ENCODE results near the gene JSRP1. TPM values are rescaled to one million over a fixed set of nuclear protein-coding genes. Genes with fewer than 3 reads are reported as not detected.

Gene JSRP1
- total and polyA plus RNA-seq, 2 of the 8 experiments (the other 6 are each of a cell fraction or from before 2014, with no cell fraction given): 0.24 to 0.56 TPM

DNA sequence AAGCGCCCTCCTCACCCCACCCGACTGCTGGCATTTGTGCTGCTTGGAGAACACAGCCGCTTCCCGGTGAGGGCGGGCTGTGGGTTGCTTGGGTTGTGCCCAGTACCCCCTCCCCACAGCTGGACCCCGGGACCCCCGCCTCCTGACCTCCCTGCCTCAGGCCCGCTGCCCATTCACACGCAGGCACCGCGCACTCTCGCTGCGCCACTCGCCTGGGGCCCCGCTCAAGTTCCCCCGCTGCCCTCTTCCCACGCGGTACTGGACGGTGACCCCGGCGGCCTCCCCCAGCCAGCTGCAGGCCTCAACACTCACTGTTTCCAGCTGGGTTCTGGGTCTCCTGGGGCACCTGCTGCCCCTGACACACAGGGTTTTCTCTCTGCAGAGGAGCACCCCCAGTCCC lies 36.5 kb downstream of the JSRP1 start:
- ChIA-PET POLR2A (ENCODE audit: partially characterized antibody) (interaction anchor here (5.6 kb wide), 1 partner anchor 11 kb away, joined by 34 read pairs; no protein-coding TSS in a partner anchor), CTCF (ENCODE audit: partially characterized antibody) (interaction anchor here (1.1 to 2.6 kb wide), 5 partner anchors 8 to 64 kb away, joined by 3 to 9 read pairs (median 4); no protein-coding TSS in a partner anchor)
- Histone ChIP-seq H3K27ac (ENCODE audit: low read depth, low read length) (no peak overlapping the region; the same call in 1 of the 2 replicates), H3K4me3 (ENCODE audit: extremely low read depth in 1 of 4, insufficient read depth in 2 of 4, low read depth in 3 of 4, low read length in 4 of 4) (no peak overlapping the region), H3K4me1 (replicated peaks in 1 of 4; ENCODE audit: control insufficient read depth in 3 of 4, insufficient read depth in 4 of 4, low read length in 3 of 4) (no peaks in the 10 kb centered on the region), H3K56ac (replicated peaks; ENCODE audit: insufficient read length, low read depth, low read length) (no peak overlapping the region), H4K91ac (replicated peaks; ENCODE audit: insufficient read length, low read length) (no peak overlapping the region), H2BK120ac (replicated peaks; ENCODE audit: low read depth, low read length) (no peak overlapping the region), H3K79me1 (ENCODE audit: low read depth, low read length) (no peaks in the 10 kb centered on the region), H2BK20ac (ENCODE audit: low read length) (no peak overlapping the region), H4K8ac (ENCODE audit: extremely low read depth, insufficient read depth, low read length) (no peak overlapping the region), H3K18ac (ENCODE audit: extremely low read depth, low read length) (no peak overlapping the region), H3K9me3 (ENCODE audit: insufficient read depth in 2 of 2, low read depth in 1 of 2, low read length in 1 of 2) (no peaks in the 10 kb centered on the region), H3K4ac (replicated peaks; ENCODE audit: insufficient read length, low read depth, low read length) (no peak overlapping the region), H2BK15ac (ENCODE audit: low read length) (no peak overlapping the region), H2BK5ac (ENCODE audit: low read depth, low read length) (peak overlapping the region; percentile 52; the same call in 1 of the 2 replicates), H3K4me2 (ENCODE audit: insufficient read depth in 1 of 2, low read depth in 2 of 2, low read length in 2 of 2) (no peak overlapping the region), H2BK12ac (ENCODE audit: low read depth, low read length) (no peak overlapping the region), H3K79me2 (ENCODE audit: control insufficient read depth in 1 of 2, insufficient read depth in 2 of 2, low read length in 2 of 2) (no peaks in the 10 kb centered on the region), H3K27me3 (replicated peaks in 1 of 4; ENCODE audit: control insufficient read depth in 3 of 4, extremely low read depth in 1 of 4, insufficient read depth in 3 of 4, low read length in 3 of 4) (no peaks in the 10 kb centered on the region), H3K14ac (ENCODE audit: insufficient read length) (no peak overlapping the region), H4K20me1 (replicated peaks in 1 of 2; ENCODE audit: control insufficient read depth in 1 of 2, insufficient read depth in 2 of 2, low read length in 2 of 2) (peaks cover 0 to 9% of the 10 kb centered on the region in 2 experiments), H3K23ac (ENCODE audit: insufficient read length) (no peak overlapping the region), H2AFZ (ENCODE audit: low read length) (no peak overlapping the region), H3K9ac (replicated peaks in 1 of 4; ENCODE audit: extremely low read depth in 1 of 4, low read depth in 3 of 4, low read length in 3 of 4) (no peak overlapping the region), H2AK5ac (ENCODE audit: low read depth, low read length) (no peak overlapping the region), H3K23me2 (ENCODE audit: low read depth, low read length) (no peaks in the 10 kb centered on the region), H3K36me3 (ENCODE audit: control insufficient read depth in 2 of 4, insufficient read depth in 4 of 4, low read length in 3 of 4) (peaks cover 7 to 39% (median 20%) of the 10 kb centered on the region in 4 experiments; a peak in 7 of 8 replicates), H4K5ac (ENCODE audit: insufficient read length, low read depth, low read length) (no peak overlapping the region)
- TF ChIP-seq SUZ12 (IDR thresholded peaks at IDR 0.05; ENCODE audit: low read length) (no peak), YY1 (IDR thresholded peaks at IDR 0.05; ENCODE audit: low read depth, low read length) (no peak)
- DNase-seq (ENCODE audit: low read depth in 1 of 2, low spot score in 2 of 2) (no peak), FAIRE-seq (no peak)
- 95% methylated on average over 16 of the region's 21 CpGs; no CpG with 5 or more reads in 1 of the 2 experiments for WGBS, 2 experiments (ENCODE audit: extremely low coverage in 1 of 2, insufficient coverage in 1 of 2, insufficient read length in 1 of 2, insufficient replicate concordance in 2 of 2, low coverage in 1 of 2, low lambda C conversion rate in 2 of 2, missing lambda C conversion rate in 1 of 2)
